Common myeloid progenitor, CD34-positive (primary cell): ENCODE measurements around the gene CLCN2.
A peak's percentile ranks its signal among the peaks of the same experiment; 100 is the strongest.

Experiments used
- CTCF ChIA-PET: fragments of 350-600 bp; sonication (Branson Sonifier 250); formaldehyde crosslinking; loops from one replicate; lab custom pipeline; 2021; ENCODE audit warnings: antibody characterized with exemption; lab: Charles Lee
- POLR2A ChIA-PET: fragments of 350-600 bp; sonication (Branson Sonifier 250); formaldehyde crosslinking; loops from one replicate; lab custom pipeline; 2021; ENCODE audit warnings: antibody characterized with exemption; lab: Charles Lee
- DNase-seq, 3 donors: peaks; one replicate each; pipeline versions ENCODE4 v3.0.0 to v3.0.0-alpha.2; 2013
- H3K27ac ChIP-seq, 2 experiments: 1 replicate in 1 of 2; 2 replicates in 1 of 2; pipeline ENCODE4 v1.7.0; 2013; ENCODE audit warnings: inconsistent platforms in 2 of 2, low read length in 2 of 2, mild to moderate bottlenecking in 2 of 2, low read depth in 1 of 2, moderate library complexity in 1 of 2; ENCODE audit not compliant: severe bottlenecking in 2 of 2, insufficient read depth in 1 of 2, poor library complexity in 1 of 2
- H3K27me3 ChIP-seq, 5 experiments: replicated peaks in 2 of 5; 1 replicate in 3 of 5; 2 replicates in 2 of 5; pipeline versions ENCODE4 v1.6.1 to v1.7.0; 2013; ENCODE audit warnings: low read length in 4 of 5, mild to moderate bottlenecking in 2 of 5, moderate library complexity in 2 of 5, inconsistent platforms in 1 of 5; ENCODE audit not compliant: insufficient read depth in 5 of 5, control insufficient read depth in 4 of 5
- H3K36me3 ChIP-seq, 4 experiments: 1 replicate in 2 of 4; 2 replicates in 2 of 4; pipeline versions ENCODE4 v1.6.1 to v1.7.0; 2013; ENCODE audit warnings: low read length in 3 of 4, control low read depth in 1 of 4, mild to moderate bottlenecking in 1 of 4; ENCODE audit not compliant: control insufficient read depth in 4 of 4, insufficient read depth in 4 of 4
- H3K4me1 ChIP-seq, 4 experiments: 1 replicate in 3 of 4; 2 replicates in 1 of 4; pipeline versions ENCODE4 v1.6.1 to v1.7.1; 2013; ENCODE audit warnings: low read length in 3 of 4, mild to moderate bottlenecking in 3 of 4, control low read depth in 1 of 4, inconsistent platforms in 1 of 4, moderate library complexity in 1 of 4; ENCODE audit not compliant: control insufficient read depth in 4 of 4, insufficient read depth in 4 of 4; ENCODE audit errors: control extremely low read depth in 1 of 4
- H3K4me3 ChIP-seq, 7 experiments: 1 replicate in 4 of 7; 2 replicates in 3 of 7; pipeline versions ENCODE4 v1.5.1 to v1.7.0; 2013; ENCODE audit warnings: mild to moderate bottlenecking in 7 of 7, low read length in 6 of 7, moderate library complexity in 6 of 7, inconsistent platforms in 2 of 7, low read depth in 2 of 7, control low read depth in 1 of 7; ENCODE audit not compliant: insufficient read depth in 4 of 7, control insufficient read depth in 1 of 7; ENCODE audit errors: extremely low read depth in 1 of 7
- H3K9me3 ChIP-seq, 5 experiments: 1 replicate in 4 of 5; 2 replicates in 1 of 5; pipeline versions ENCODE4 v1.6.1 to v1.7.1; 2013; ENCODE audit warnings: low read length in 4 of 5, mild to moderate bottlenecking in 2 of 5, inconsistent platforms in 1 of 5, low read depth in 1 of 5, moderate library complexity in 1 of 5; ENCODE audit not compliant: control insufficient read depth in 4 of 5, insufficient read depth in 2 of 5; ENCODE audit errors: control extremely low read depth in 1 of 5
- WGBS: methylation state at CpG from one replicate; pipeline ENCODE4 v1.1.5; 2013; ENCODE audit not compliant: insufficient coverage; 5-methylcytosine and 5-hydroxymethylcytosine counted together

Gene CLCN2

DNA sequence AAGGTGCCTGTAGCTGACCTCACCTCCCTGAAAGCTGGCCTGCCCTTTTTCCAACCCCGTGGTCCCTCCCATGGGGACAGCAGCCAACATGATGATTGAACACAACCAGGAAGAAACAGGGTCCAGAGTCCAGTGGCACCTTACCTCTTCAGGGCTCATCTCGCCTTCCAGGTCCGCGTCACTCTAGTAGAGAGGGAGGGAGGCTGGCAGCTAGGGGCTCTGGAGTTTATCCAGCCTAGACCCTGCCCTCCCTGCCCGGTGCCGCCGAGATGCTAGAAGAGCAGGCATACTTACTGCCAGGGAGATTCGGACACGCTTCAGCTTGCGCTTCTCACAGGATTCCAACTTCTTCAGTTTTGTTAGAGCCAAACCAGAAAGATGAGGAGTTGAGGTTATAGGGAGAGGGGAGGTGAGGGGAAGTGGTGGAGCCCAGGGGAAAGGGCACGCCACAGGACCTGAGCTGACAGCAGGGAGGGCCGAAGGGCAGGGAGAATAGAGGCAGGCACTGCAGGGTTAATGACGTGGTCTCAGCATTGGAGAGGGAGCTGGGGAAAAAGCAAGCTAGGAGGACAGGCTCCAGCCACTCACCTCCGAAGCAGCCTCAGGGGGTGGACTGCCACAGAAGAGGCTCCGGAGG, 9.1 kb downstream of the CLCN2 start:
- Histone ChIP-seq H3K9me3 (no peaks in the 10 kb centered on the region), H3K27me3 (no peaks in the 10 kb centered on the region), H3K4me1 (peaks cover 0 to 16% (median 8%) of the 10 kb centered on the region in 4 experiments), H3K27ac (no peak overlapping the region), H3K36me3 (peaks cover 0 to 12% (median 2%) of the 10 kb centered on the region in 4 experiments), H3K4me3 (no peak overlapping the region)
- ChIA-PET POLR2A (no interaction called here), CTCF (interaction anchor here (0.6 to 3.9 kb wide), 10 partner anchors 9 to 199 kb away, joined by 3 to 29 read pairs (median 4); partner anchors contain the start of gene FAM131A)
- DNase-seq, result no peak
- 96% methylated on average over 14 of the region's 15 CpGs for WGBS

- 94% methylated on average over 8 of the region's 9 CpGs for WGBS
- no peak for DNase-seq
- H3K27me3 ChIP-seq, result no peaks in the 10 kb centered on the region
- no peak overlapping the region for H3K27ac ChIP-seq
- H3K36me3 ChIP-seq, result peaks cover 0 to 12% (median 1%) of the 10 kb centered on the region in 4 experiments
- CTCF ChIA-PET, result interaction anchor here (0.6 to 3.9 kb wide), 8 partner anchors 9 to 199 kb away, joined by 3 to 29 read pairs (median 3); partner anchors contain the start of gene FAM131A
- no peaks in the 10 kb centered on the region for H3K9me3 ChIP-seq
- H3K4me1 ChIP-seq, result peaks cover 0 to 17% (median 10%) of the 10 kb centered on the region in 4 experiments
- POLR2A ChIA-PET, result no interaction called here
- no peak overlapping the region for H3K4me3 ChIP-seq
Observed at GRCh38 chr3:184351511-184352148, 9.8 kb downstream of the CLCN2 start.

DNA sequence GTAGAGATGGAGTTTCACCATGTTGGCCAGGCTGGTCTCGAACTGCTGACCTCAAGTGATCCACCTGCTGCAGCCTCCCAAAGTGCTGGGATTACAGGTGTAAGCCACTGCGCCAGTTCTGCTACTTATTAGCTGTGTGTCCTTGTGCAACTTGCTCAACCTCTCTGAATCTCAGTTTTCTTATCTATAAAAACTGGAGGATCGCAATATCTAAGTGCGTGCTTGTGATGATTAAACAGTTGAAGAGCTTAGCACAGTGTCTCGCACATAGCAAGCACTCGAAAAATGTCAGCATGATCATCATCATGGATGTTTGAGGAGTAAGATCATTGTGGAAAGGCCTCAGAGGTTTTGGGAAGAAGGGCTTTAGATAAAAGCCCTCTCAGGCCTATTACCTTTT, 10.8 kb downstream of the CLCN2 start:
- ChIA-PET CTCF (interaction anchor here (0.6 to 2.0 kb wide), 4 partner anchors 8 to 21 kb away, joined by 3 to 4 read pairs (median 3); partner anchors contain the start of gene FAM131A), POLR2A (no interaction called here)
- 100% methylated on average over 5 of the region's 6 CpGs for WGBS
- no peak overlapping the region for H3K27ac ChIP-seq
- no peak overlapping the region for H3K4me3 ChIP-seq
- no peaks in the 10 kb centered on the region for H3K27me3 ChIP-seq
- H3K9me3 ChIP-seq, result no peaks in the 10 kb centered on the region
- no peak for DNase-seq
- H3K4me1 ChIP-seq, result peaks cover 0 to 21% (median 10%) of the 10 kb centered on the region in 4 experiments
- H3K36me3 ChIP-seq, result peaks cover 0 to 12% (median 1%) of the 10 kb centered on the region in 4 experiments

- WGBS, result 98% methylated on average over 9 of the region's 10 CpGs
- Histone ChIP-seq H3K4me3 (no peak overlapping the region), H3K27ac (no peak overlapping the region), H3K4me1 (peaks cover 0 to 23% (median 10%) of the 10 kb centered on the region in 4 experiments), H3K9me3 (no peaks in the 10 kb centered on the region), H3K36me3 (peaks cover 0 to 12% (median 1%) of the 10 kb centered on the region in 4 experiments), H3K27me3 (no peaks in the 10 kb centered on the region)
- ChIA-PET POLR2A (no interaction called here), CTCF (interaction anchor here (1.0 to 2.5 kb wide), 8 partner anchors 7 to 192 kb away, joined by 3 to 13 read pairs (median 4); partner anchors contain the start of gene FAM131A)
- DNase-seq, result no peak
Observed at GRCh38 chr3:184349563-184350470, 11.6 kb downstream of the CLCN2 start.

DNA sequence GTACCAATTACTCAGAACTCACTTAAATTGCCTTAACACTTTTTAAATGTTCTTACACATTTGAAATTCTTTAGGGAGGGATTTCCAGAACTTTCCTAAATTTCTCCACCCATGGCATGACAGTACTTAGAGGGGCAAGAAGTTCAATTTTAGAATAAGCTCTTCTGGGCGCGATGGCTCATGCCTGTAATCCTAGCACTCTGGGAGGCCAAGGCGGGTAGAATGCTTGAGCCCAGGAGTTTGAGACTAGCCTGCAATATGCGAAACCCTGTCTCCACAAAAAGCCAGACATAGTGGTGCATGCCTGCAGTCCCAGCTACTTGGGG, 13.4 kb downstream of the CLCN2 start:
- H3K27me3 ChIP-seq, result no peaks in the 10 kb centered on the region
- WGBS, result 97% methylated on average over 4 of the region's 4 CpGs
- CTCF ChIA-PET, result interaction anchor here (1.2 to 2.5 kb wide), 7 partner anchors 10 to 194 kb away, joined by 3 to 13 read pairs (median 5); partner anchors contain the start of gene FAM131A
- peaks cover 0 to 12% (median 5%) of the 10 kb centered on the region in 4 experiments for H3K36me3 ChIP-seq
- no peak for DNase-seq
- POLR2A ChIA-PET, result no interaction called here
- peak overlapping the region in 1 of 2 experiments; percentile 67 for H3K27ac ChIP-seq
- H3K4me1 ChIP-seq, result peaks cover 0 to 23% (median 10%) of the 10 kb centered on the region in 4 experiments
- no peak overlapping the region for H3K4me3 ChIP-seq
- H3K9me3 ChIP-seq, result no peaks in the 10 kb centered on the region

DNA sequence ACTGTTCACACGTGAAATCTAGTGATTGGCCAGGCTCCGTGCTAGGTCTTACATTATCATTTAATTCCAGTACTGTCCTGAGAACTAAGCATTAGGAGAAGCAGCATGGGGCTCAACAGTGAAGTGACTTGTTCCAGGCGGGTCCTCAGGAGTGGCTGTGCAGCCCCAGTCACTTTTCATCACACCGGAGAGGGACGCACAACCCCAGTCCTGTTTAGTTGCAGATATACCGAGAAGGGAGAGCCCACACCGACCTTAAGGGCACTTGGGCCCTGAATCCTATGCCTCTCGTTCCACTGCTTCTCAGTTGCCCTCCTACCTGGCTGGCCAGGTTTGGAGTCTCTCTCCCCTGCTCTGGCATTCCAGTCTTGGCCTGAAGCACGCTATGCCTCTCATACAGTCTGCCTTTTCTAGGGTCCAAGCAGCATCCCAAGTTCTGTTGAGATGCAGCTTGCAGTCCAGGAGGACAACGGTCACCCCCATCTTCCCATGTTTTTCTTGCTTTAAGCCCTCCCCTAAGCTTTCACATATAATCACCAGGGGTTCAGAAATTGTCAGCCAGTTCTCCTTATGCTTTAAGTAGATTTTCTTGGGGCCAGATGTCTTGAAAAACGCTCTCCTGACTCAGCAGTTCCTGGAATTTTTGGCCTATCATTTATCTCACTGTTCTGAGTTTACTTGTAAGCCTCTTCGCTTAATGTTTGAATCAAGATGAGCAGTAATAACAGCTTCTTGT, 13.9 kb downstream of the CLCN2 start:
- Histone ChIP-seq H3K9me3 (no peaks in the 10 kb centered on the region), H3K27ac (peak overlapping the region in 1 of 2 experiments; percentile 67), H3K27me3 (no peaks in the 10 kb centered on the region), H3K4me3 (no peak overlapping the region), H3K36me3 (peaks cover 0 to 14% (median 8%) of the 10 kb centered on the region in 4 experiments), H3K4me1 (peaks cover 0 to 23% (median 10%) of the 10 kb centered on the region in 4 experiments)
- peak in 2 of 3 donors; percentile 64 to 66 for DNase-seq
- ChIA-PET POLR2A (no interaction called here), CTCF (interaction anchor here (0.8 to 2.7 kb wide), 7 partner anchors 8 to 194 kb away, joined by 3 to 13 read pairs (median 5); no protein-coding TSS in a partner anchor)
- 78% methylated on average over 10 of the region's 12 CpGs for WGBS
